H9 (cell line): Measurements from ENCODE around the gene CDCA3. TPM values are rescaled to one million over a fixed set of nuclear protein-coding genes. Genes with fewer than 3 reads are reported as not detected.

Experiments
- DNase-seq: peaks from one replicate; pipeline ENCODE4 v3.0.0-alpha.2; 2017
- H2AFZ ChIP-seq: one replicate; pipeline ENCODE4 v1.6.1; 2013; ENCODE audit warnings: mild to moderate bottlenecking, low read length, control low read depth, moderate library complexity
- H2AK5ac ChIP-seq: 2 replicates; pipeline ENCODE4 v1.6.1; 2013; ENCODE audit warnings: low read length, control low read depth, mixed read lengths; ENCODE audit not compliant: insufficient read length
- H2BK120ac ChIP-seq: one replicate; pipeline ENCODE4 v1.6.1; 2013; ENCODE audit warnings: low read depth, mild to moderate bottlenecking, low read length, control low read depth, inconsistent platforms; ENCODE audit not compliant: poor library complexity, severe bottlenecking
- H2BK12ac ChIP-seq: 2 replicates; pipeline ENCODE4 v1.6.1; 2013; ENCODE audit warnings: low read length, control low read depth, mixed read lengths, low read depth; ENCODE audit not compliant: insufficient read length
- H2BK15ac ChIP-seq: 2 replicates; pipeline ENCODE4 v1.6.1; 2013; ENCODE audit warnings: low read depth, low read length, control low read depth
- H2BK20ac ChIP-seq: one replicate; pipeline ENCODE4 v1.6.1; 2013; ENCODE audit warnings: low read depth, mild to moderate bottlenecking, low read length, control low read depth, inconsistent platforms; ENCODE audit not compliant: poor library complexity, severe bottlenecking
- H2BK5ac ChIP-seq: 2 replicates; pipeline ENCODE4 v1.6.1; 2013; ENCODE audit warnings: low read length, control low read depth, mixed read lengths; ENCODE audit not compliant: insufficient read length
- H3K14ac ChIP-seq: 2 replicates; pipeline ENCODE4 v1.6.1; 2013; ENCODE audit warnings: low read length, control low read depth; ENCODE audit not compliant: insufficient read depth
- H3K18ac ChIP-seq: 2 replicates; pipeline ENCODE4 v1.6.1; 2013; ENCODE audit warnings: low read depth, mild to moderate bottlenecking, mixed read lengths, low read length, control low read depth; ENCODE audit not compliant: insufficient read length
- H3K23ac ChIP-seq: 2 replicates; pipeline ENCODE4 v1.6.1; 2013; ENCODE audit warnings: low read length, control low read depth, mixed read lengths, low read depth; ENCODE audit not compliant: insufficient read length
- H3K23me2 ChIP-seq: 2 replicates; pipeline ENCODE4 v1.6.1; 2013; ENCODE audit warnings: low read depth, mild to moderate bottlenecking, mixed read lengths, low read length, control low read depth; ENCODE audit not compliant: insufficient read length, poor library complexity, severe bottlenecking
- H3K27ac ChIP-seq: 2 replicates; pipeline ENCODE4 v1.5.1; 2013; ENCODE audit warnings: low read length, control low read depth, mixed read lengths, low read depth; ENCODE audit not compliant: insufficient read length
- H3K27me3 ChIP-seq: 2 replicates; pipeline ENCODE4 v1.6.1; 2013; ENCODE audit warnings: low read length, control low read depth, inconsistent platforms; ENCODE audit not compliant: insufficient read depth
- H3K4ac ChIP-seq: 2 replicates; pipeline ENCODE4 v1.6.1; 2013; ENCODE audit warnings: low read depth, mild to moderate bottlenecking, control low read depth, inconsistent platforms, low read length, moderate library complexity
- H3K4me1 ChIP-seq: 2 replicates; pipeline ENCODE4 v1.6.1; 2013; ENCODE audit warnings: low read length, control low read depth, inconsistent platforms; ENCODE audit not compliant: insufficient read depth
- H3K4me2 ChIP-seq: 2 replicates; pipeline ENCODE4 v1.6.1; 2013; ENCODE audit warnings: low read length, control low read depth, mixed read lengths; ENCODE audit not compliant: insufficient read length, insufficient read depth
- H3K56ac ChIP-seq: 2 replicates; pipeline ENCODE4 v1.6.1; 2013; ENCODE audit warnings: low read depth, mild to moderate bottlenecking, mixed read lengths, low read length, control low read depth; ENCODE audit not compliant: insufficient read length
- H3K79me1 ChIP-seq: 2 replicates; pipeline ENCODE4 v1.6.1; 2013; ENCODE audit warnings: low read depth, mild to moderate bottlenecking, moderate library complexity, low read length, control low read depth, inconsistent platforms; ENCODE audit not compliant: insufficient read depth, poor library complexity, severe bottlenecking
- H3K79me2 ChIP-seq: 2 replicates; pipeline ENCODE4 v1.6.1; 2013; ENCODE audit warnings: low read length, control low read depth, inconsistent platforms; ENCODE audit not compliant: insufficient read depth
- H3K9ac ChIP-seq: 2 replicates; pipeline ENCODE4 v1.6.1; 2013; ENCODE audit warnings: low read length, control low read depth, mixed read lengths; ENCODE audit not compliant: insufficient read length; ENCODE audit errors: extremely low read depth
- H3K9me3 ChIP-seq: one replicate; pipeline ENCODE4 v1.6.1; 2013; ENCODE audit warnings: low read depth, low read length, inconsistent platforms; ENCODE audit not compliant: control insufficient read depth
- H3T11ph ChIP-seq: one replicate; pipeline ENCODE4 v1.6.1; 2013; ENCODE audit warnings: mild to moderate bottlenecking, low read length, control low read depth, inconsistent platforms
- H4K20me1 ChIP-seq: one replicate; pipeline ENCODE4 v1.6.1; 2013; ENCODE audit not compliant: control insufficient read depth, insufficient read length, insufficient read depth
- H4K5ac ChIP-seq: 2 replicates; pipeline ENCODE4 v1.6.1; 2013; ENCODE audit warnings: low read depth, mild to moderate bottlenecking, mixed read lengths, low read length, control low read depth; ENCODE audit not compliant: insufficient read length
- H4K8ac ChIP-seq: replicated peaks from 2 replicates; pipeline ENCODE4 v1.6.1; 2013; ENCODE audit warnings: low read length, control low read depth, mixed read lengths, low read depth; ENCODE audit not compliant: insufficient read length
- H4K91ac ChIP-seq: 2 replicates; pipeline ENCODE4 v1.6.1; 2013; ENCODE audit warnings: low read depth, mild to moderate bottlenecking, moderate library complexity, mixed read lengths, low read length, control low read depth; ENCODE audit not compliant: insufficient read length
- H3K27ac Mint-ChIP-seq, 3 experiments: 2 replicates in 2 of 3; 3 replicates in 1 of 3; pipeline ENCODE4 v1.8.0; 2020 to 2021; ENCODE audit warnings: mixed read lengths in 3 of 3, mild to moderate bottlenecking in 1 of 3, moderate library complexity in 1 of 3
- H3K27me3 Mint-ChIP-seq: 2 replicates; pipeline ENCODE4 v1.8.0; 2021; ENCODE audit warnings: low read depth, mild to moderate bottlenecking, moderate library complexity, mixed read lengths
- H3K36me3 Mint-ChIP-seq, 3 experiments: 2 replicates in 2 of 3; 3 replicates in 1 of 3; pipeline ENCODE4 v1.8.0; 2020 to 2021; ENCODE audit warnings: low read depth in 3 of 3, mixed read lengths in 3 of 3; ENCODE audit not compliant: insufficient read depth in 1 of 3
- H3K4me1 Mint-ChIP-seq, 2 experiments: 2 replicates each; pipeline ENCODE4 v1.8.0; 2020; ENCODE audit warnings: mixed read lengths in 2 of 2
- H3K4me3 Mint-ChIP-seq, 2 experiments: 2 replicates in 1 of 2; 3 replicates in 1 of 2; pipeline ENCODE4 v1.8.0; 2020 to 2021; ENCODE audit warnings: mild to moderate bottlenecking in 2 of 2, mixed read lengths in 2 of 2, moderate library complexity in 1 of 2
- H3K9me3 Mint-ChIP-seq, 2 experiments: 2 replicates in 1 of 2; 3 replicates in 1 of 2; pipeline ENCODE4 v1.8.0; 2020; ENCODE audit warnings: mild to moderate bottlenecking in 2 of 2, mixed read lengths in 2 of 2, moderate library complexity in 1 of 2
- WGBS: extraction: QIAGEN DNeasy Blood & Tissue Kit; methylation state at CpG from one replicate; pipeline ENCODE4 v1.1.7; 2013; ENCODE audit warnings: missing lambda C conversion rate, low lambda C conversion rate, mixed read lengths; ENCODE audit not compliant: insufficient read length; ENCODE audit errors: extremely low coverage; 5-methylcytosine and 5-hydroxymethylcytosine counted together
- total RNA-seq: library from RNA; stranded (reverse); gene quantifications from 2 replicates; pipeline ENCODE4 v1.2.1, GENCODE V29; 2021
- TF ChIP-seq, protein P1 (sequence below): fragments of 200-600 bp; sonication (generic); conservative IDR thresholded peaks from 3 replicates; pipeline ENCODE4 v1.8.0; 2021; ENCODE audit warnings: antibody characterized with exemption, mild to moderate bottlenecking

CDCA3 gene
- total RNA-seq, 1 experiment from 2014 or later: 45.1 TPM

DNA sequence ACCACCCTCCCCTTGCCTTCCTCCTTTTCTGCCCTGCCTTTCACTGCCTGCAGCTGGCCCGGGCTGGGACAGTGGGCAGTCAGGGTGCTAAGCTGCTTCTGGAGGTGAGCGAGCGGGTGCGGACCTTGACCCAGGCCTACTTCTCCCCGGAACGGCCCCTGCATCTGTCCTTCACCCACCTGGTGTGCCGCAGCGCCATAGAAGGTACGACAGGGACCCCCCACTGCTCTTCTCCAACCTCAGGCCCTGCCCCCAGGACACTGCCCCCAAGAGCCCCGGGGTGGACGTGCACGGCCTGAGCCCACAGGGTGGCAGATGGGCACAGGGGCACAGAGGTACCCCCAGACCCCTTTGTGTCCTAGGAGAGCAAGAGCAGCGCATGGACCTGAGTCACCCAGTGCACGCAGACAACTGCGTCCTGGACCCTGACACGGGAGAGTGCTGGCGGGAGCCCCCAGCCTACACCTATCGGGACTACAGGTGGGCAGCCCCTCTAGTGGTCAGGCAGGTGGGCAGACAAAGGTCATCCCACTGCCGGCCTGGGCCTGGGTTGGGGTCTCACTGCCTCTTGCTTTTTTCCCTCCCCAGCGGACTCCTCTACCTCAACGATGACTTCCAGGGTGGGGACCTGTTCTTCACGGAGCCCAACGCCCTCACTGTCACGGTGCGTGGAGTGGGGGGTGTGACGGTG lies 13.6 kb downstream of the CDCA3 start:
- H3K23me2 ChIP-seq: no peaks in the 10 kb centered on the region
- no peak overlapping the region for H2BK12ac ChIP-seq
- H3K4me1 ChIP-seq: no peaks in the 10 kb centered on the region
- no peak overlapping the region for H2BK20ac ChIP-seq
- H4K5ac ChIP-seq: no peak overlapping the region
- H3K56ac ChIP-seq: no peak overlapping the region
- no peaks in the 10 kb centered on the region for H3K27me3 ChIP-seq
- H4K20me1 ChIP-seq: no peaks in the 10 kb centered on the region
- Mint-ChIP-seq H3K9me3 (no peaks in the 10 kb centered on the region; a peak in 1 of 5 replicates), H3K36me3 (peaks cover 27 to 68% (median 66%) of the 10 kb centered on the region in 3 experiments; a peak in 6 of 7 replicates), H3K27ac (no peak overlapping the region), H3K4me3 (no peak overlapping the region), H3K27me3 (no peaks in the 10 kb centered on the region), H3K4me1 (peaks cover 4 to 26% of the 10 kb centered on the region in 2 experiments; a peak in 3 of 4 replicates)
- H3T11ph ChIP-seq: no peak overlapping the region
- H3K4me2 ChIP-seq: no peak overlapping the region
- no peak overlapping the region for H2AFZ ChIP-seq
- H3K27ac ChIP-seq: no peak overlapping the region
- no peak overlapping the region for H3K9ac ChIP-seq
- no CpG with 5 or more reads among the region's 26 CpGs for WGBS
- H3K18ac ChIP-seq: no peak overlapping the region
- H3K9me3 ChIP-seq: no peaks in the 10 kb centered on the region
- H3K14ac ChIP-seq: no peak overlapping the region
- no peak overlapping the region for H4K91ac ChIP-seq
- H4K8ac ChIP-seq: no peak overlapping the region
- no peak overlapping the region for H2AK5ac ChIP-seq
- no peak overlapping the region for H3K4ac ChIP-seq
- no peak overlapping the region for H3K23ac ChIP-seq
- no peaks in the 10 kb centered on the region for H3K79me2 ChIP-seq
- H2BK5ac ChIP-seq: no peak overlapping the region
- TF ChIP-seq, protein P1, sequence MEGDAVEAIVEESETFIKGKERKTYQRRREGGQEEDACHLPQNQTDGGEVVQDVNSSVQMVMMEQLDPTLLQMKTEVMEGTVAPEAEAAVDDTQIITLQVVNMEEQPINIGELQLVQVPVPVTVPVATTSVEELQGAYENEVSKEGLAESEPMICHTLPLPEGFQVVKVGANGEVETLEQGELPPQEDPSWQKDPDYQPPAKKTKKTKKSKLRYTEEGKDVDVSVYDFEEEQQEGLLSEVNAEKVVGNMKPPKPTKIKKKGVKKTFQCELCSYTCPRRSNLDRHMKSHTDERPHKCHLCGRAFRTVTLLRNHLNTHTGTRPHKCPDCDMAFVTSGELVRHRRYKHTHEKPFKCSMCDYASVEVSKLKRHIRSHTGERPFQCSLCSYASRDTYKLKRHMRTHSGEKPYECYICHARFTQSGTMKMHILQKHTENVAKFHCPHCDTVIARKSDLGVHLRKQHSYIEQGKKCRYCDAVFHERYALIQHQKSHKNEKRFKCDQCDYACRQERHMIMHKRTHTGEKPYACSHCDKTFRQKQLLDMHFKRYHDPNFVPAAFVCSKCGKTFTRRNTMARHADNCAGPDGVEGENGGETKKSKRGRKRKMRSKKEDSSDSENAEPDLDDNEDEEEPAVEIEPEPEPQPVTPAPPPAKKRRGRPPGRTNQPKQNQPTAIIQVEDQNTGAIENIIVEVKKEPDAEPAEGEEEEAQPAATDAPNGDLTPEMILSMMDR: no peak
- H2BK15ac ChIP-seq: no peak overlapping the region
- no peak for DNase-seq
- H3K79me1 ChIP-seq: no peaks in the 10 kb centered on the region
- no peak overlapping the region for H2BK120ac ChIP-seq
